Colon (tissue), 2 donors: ENCODE measurements around the gene ADAM20.
"Not testable (repeated sequence)": the region's sequence is repeated elsewhere in the genome, so short reads cannot be mapped to it uniquely, and the experiment has no call there.

ENCODE experiments used
- FAIRE-seq: peaks from 2 replicates; lab custom pipeline; 2012; peaks lifted over from hg19 to GRCh38; lab: Jason Lieb, UNC
- donor health status: control.
- donor health status: control.

The ADAM20 gene

DNA sequence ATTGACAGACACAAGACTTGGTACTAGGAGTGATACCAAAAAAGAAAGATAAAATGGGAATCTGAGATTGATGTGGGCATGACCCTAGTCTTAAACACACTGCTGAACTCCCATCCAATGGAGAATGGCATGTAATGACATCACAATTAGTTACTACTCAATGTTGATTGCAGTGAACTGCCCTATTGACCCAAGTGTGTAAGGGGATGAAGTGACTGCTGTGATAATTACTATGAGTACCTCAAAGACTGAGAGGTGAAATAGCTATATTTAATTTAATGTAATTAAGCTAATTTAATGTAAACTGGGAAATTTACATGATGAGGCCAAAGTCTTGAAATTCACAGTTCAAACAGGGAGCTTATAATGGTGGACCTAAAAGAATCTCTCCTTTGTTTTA lies at the start of gene ADAM20:
Gene ADAM20, minus strand, starts transcription at position 101 of the 400 bp plus-strand sequence. CDS start 10,247 bp downstream, outside the sequence.
- no peak for FAIRE-seq

DNA sequence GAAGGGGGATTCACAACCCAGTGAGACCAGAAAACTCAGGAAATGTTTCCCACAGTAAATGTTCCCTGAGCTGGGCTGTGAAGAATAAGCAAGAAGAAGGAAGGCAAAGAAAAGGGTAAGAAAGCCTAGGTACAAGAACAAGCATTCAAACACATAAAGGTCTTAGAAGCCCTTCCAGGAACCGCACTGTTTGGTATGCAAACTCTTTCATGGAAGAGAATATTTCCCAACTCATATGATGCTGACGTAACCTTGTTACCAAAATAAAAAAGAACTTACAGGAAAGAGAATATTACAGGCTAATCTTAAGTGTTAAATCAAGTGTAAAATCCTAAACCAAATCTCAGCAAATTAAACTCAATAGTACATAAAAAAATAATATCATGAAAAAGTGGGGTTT lies 42.1 kb upstream of the ADAM20 start:
- no peak for FAIRE-seq

DNA sequence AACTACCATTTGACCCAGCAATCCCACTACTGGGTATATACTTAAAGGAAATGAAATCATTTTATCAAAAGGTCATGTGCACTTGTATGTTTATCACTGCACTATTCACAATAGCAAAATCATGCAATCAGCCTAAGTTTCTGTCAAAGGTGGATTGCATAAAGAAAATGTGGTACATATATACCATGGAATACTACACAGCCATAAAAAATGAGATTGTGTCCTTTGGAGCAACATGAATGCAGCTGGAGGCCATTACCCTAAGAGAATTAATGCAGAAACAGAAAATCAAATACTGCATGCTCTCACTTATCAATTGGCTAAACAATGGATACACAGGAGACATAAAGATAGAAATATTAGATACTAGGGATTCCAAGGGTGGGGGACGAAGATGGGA lies 38.2 kb upstream of the ADAM20 start:
- FAIRE-seq = no peak

DNA sequence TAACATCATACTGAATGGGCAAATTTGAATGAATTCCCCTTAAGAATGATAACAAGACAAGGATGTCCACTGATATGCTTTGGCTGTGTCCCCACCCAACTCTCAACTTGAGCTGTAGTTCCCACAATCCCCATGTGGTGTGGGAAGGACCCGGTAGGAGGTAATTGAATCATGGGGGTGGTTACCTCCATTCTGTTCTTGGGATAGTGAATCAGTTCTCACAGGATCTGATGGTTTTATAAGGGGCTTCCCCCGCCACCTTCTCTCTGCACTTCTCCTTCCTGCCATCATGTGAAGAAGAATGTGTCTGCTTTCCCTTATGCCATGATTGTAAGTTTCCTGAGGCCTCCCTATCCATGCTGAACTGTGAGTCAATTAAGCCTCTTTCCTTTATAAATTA lies 36.3 kb upstream of the ADAM20 start:
- no peak for FAIRE-seq

DNA sequence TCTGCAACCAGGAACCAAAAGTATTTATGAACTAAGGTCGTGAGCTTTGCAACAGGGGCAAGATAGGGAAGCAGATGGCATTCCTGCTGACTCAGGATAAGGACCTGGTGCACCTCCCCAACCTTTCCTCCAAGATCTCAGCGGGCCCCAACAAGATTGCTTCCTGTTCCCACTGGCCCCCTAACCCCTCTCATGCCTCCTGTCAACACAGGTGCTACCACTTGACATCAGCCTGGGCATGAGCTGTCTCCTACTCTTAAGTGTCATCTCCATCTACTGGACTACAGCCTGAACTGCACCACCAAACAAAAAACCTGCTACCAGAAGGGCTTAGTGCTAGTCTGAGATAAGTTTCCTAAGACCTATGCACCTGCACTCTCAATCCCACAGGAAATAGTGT lies 33.0 kb upstream of the ADAM20 start:
- FAIRE-seq = no peak

DNA sequence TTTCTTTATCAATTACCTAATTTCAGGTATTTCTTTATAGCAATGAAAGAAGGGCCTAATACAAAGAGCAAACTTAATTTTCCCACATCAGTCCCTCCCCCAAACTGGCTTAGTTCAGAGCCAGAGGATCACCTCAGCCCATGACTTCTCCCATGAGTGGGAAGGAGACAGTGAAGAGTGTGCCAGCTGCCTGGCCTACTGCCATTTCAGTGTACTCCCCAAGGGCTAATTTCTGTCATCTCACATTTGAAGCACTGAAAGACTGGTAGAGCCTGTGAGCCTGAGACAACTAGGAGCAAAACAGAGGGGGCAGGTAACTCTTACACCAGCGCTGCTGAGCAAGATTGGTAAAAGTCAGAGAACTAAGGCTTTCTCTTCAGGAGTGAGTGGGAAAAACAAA lies 29.1 kb upstream of the ADAM20 start:
- no peak for FAIRE-seq

DNA sequence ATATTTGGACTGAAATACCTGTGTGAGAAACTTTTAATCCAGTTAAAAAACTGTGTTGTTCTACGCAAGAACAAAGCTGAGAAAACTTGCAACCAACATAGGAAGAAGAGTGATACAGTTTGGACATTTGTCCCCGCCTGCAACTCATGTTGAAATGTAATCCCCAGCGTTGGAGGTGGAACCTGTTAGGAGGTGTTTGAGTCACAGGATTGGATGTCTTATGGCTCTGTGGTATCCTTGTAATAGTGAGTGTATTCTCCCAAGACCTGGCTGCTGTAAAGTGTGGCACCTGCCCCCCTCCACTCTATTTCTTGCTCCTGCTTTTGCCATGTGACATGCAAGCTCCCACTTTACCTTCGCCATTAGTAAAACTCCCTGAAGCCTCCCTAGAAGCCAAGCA lies 28.6 kb upstream of the ADAM20 start:
- FAIRE-seq = no peak

DNA sequence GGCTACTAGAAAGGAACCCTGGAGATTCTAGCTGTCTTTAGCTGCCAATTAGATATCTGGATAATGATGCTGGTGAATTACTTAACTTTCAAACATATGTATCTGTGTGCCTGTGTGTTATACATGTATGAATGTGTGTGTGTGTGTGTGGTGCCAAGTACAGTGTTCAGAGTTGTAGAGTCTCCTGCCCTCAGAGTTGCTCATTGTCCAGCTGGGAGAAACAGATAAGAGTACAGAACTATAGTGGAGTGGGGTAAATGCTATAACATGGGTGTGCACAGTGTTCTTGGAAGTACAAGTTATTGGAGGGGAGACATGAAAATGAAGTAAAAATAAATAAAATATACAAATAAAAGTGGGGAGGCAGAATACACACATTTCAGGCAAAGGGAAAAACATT lies 23.6 kb upstream of the ADAM20 start:
- no peak for FAIRE-seq

DNA sequence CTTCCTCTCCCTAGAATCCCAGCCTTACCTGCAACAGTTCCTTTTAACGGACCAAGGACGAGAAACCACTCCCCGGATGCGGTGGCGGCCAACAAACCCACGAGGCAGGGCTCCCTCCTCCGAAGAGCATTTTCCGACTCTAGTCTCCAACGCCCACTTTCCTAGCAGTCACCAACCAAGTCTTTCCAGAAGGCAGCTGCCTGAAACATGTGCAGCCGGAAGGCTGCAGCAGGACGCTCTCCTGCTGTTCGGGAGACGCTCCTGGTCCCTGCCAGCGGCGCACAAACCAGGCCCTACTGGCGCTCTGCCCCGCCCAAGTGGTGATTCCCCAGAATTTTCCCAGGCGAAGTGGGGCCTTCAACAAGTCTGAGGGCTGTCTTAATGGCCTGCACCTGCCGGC lies 21.1 kb upstream of the ADAM20 start:
- FAIRE-seq = no peak

DNA sequence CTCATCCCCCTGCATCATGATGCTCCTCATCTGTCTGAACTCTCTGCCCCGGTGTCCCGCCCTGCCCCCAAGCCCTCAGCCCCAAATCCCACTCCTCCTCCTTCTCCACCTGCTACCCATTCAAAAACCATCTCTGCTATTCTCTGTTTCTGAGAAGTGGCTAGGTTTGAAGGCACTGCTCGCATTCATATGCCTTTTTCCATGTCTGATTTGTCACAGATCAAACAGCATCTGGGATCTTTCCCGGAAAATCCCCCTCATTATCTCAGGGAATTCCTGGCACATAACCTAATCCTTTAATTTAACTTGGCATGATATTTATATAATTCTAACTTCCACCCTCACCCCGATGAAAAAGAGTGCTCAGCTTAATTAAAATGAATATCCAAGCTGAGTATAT lies 3.3 kb upstream of the ADAM20 start:
- FAIRE-seq = no peak

DNA sequence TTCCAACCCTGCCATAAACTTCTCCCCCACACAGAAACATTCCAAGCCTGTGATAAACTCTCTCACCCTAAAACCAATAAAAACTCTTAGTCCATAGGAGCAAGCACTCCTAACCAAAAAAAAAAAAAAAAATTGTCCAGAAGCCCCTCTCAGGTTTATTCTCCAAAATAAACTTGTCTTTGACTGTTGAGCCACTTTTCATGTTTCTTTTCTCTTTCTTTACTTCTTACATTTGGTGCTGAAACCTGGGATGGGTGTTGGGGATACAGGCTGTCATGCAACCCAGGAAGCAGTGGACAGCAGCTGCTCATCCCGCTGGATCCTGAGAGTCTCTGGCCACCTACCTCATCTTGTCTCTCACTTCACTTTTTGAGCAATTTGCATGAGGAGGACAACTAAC lies 2.0 kb upstream of the ADAM20 start:
- no peak for FAIRE-seq

DNA sequence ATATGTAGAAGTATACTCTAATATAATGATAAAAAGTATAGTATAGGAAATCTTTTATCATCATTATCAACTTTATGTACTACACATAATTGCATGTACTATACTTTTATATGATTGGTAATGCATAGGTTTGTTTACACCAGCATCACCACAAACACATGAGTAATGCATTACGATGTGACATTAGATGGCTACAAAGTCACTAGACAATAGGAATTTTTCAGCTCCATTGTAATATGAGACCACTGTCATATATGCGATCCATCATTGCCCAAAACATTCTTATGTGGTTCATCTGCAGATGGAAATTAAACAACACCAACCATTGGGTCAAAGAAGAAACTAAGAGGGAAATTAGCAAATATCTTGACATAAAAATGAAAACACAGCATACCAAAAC lies 4.4 kb downstream of the ADAM20 start:
- no peak for FAIRE-seq

DNA sequence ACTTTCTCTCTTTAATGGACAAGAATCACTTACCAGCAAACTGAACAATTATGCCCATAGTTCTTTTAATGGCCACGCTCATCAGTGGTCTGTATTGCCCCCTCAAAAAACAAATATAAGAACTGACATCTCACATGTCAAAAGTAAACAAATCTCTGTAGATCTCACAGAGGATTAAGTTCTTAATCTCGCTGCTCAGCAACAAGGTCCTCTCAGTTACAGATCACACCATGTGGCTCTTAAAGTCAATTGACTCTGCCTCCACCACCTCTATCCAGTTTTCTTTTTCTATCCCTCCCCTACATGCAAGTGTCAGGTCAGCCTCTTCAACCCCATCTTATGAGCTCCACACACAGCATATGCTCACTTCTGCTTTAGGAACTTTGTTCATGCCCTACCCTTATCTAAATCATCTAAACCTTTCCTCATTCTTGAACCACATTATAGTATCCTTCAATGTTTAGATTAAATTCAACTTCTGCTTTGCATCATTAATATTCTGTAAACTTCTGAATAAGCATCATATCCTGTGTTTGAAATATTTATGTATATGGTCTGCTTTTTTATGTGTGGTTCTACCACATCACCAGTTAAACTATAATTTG lies 7.2 kb downstream of the ADAM20 start:
- FAIRE-seq = no peak

DNA sequence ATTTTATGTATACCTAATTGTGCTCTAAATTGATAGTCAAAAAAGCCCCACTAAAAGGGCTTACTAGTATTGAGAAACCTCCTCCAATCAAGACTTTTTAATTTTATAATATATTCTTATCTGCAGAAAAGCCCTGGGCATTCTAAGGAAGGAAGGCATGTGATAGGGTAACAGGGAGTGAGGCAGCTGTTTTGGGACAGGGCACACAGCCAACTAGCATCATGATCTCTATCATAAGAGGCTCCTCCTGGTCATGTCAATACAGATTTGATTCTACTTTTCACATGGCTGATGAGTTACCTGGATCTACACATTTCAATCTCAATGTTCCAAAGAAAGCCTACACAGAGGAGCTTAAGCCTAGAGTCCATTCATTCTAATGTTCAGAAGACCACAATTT lies 9.1 kb downstream of the ADAM20 start:
- no peak for FAIRE-seq

DNA sequence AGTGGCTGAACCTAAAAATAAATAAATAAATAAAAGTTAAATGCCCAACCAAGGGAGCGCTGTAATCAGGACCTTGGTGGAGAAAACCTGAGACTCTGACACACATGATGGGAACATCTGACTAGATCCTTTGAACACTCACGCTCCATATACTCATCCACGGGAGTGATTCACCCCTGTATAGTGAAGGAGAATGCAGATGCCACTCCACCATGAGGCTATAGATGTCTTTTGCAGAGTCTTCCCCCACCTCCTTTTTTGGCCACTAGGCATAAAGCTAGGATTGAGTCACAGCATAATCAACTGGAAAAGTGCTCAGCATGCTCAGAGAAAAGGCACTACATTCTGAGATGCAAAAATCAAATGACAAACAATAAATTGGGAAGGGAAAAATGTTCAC lies 19.0 kb downstream of the ADAM20 start:
- no peak for FAIRE-seq

DNA sequence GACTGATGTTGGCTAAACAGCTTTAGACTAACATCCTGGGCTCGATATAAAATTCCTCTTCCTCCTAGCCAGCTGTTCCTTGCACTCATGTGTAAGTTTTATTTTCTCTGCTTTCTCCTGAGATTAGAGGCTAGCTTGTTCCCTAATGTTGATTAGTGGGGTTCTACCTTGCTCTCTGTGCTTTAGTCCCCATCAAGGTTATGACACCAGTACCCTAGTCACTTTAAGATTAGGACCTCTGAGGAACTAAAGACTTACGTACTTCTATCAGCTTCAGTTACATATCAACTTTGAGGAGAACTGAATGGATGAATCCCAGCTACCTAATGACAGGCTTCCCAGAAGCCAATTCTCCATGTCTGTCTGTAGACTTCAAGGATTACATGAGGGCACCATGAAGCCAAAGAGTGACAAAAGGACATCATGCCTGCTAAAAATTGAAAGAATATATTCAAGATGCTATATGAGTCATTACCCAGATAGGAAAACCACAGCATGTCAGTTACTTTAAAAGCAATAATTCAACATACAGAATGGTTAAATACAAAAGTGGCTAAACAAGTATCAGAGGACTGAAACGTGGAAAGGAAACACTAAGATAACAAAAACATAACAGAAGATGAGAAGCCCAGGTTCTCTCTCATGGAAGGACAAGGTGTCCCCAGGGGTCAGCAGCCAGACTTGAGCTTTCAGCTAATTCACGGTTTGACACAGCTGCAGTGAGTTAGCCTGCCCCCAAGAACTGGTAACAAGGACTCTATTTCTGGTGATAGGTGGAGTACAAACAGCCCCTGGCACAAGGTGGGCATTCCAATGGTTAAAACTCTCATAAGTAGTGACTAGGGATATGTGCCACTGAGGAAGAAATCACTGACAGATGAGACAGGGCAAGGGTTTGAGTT lies 20.4 kb downstream of the ADAM20 start:
- no peak for FAIRE-seq

DNA sequence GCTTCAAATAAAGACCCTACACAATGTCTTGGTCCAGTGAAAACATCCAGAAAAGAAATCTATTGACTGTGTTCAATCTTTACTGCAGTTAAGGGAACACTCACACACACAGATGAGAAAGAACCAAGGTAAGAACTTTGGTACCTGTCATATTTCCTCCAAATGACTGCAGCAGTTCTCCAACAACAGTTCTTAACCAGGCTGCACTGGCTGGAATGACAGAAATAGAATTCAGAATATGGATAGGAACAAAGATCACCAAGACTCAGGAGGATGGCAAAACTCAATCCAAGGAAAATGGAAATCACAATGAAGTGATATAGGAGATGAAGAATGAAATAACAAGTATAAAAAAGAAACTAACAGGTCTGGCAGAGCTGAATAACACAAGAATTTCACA lies 36.6 kb downstream of the ADAM20 start:
- FAIRE-seq = no peak

DNA sequence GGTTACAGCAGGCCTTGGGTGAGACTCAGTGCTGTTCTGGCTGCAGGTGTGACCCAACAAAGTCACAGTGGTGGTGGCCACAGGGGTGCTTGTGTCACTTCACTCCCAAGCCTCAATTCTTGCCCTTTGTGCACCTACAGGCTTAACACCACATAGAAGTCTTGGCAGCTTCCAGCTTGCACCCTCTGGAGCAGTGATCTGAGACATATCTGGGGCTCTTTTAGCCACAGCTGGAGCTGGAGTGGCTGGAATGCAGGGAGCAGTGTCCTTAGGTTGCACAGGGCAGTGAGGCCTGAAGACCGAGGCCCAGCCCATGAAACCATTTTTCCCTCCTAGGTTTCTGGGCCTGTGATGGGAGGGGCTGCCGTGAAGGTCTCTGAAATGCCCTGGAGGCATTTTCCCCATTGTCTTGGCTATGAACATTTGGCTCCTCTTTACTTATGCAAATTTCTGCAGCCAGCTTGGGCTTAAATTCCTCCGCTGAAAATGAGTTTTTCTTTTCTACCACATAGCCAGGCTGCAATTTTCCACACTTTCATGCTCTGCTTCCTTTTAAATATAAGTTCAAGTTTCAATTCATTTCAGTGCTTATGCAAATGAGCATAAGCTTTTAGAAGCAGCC lies 45.1 kb downstream of the ADAM20 start:
- FAIRE-seq = no peak

DNA sequence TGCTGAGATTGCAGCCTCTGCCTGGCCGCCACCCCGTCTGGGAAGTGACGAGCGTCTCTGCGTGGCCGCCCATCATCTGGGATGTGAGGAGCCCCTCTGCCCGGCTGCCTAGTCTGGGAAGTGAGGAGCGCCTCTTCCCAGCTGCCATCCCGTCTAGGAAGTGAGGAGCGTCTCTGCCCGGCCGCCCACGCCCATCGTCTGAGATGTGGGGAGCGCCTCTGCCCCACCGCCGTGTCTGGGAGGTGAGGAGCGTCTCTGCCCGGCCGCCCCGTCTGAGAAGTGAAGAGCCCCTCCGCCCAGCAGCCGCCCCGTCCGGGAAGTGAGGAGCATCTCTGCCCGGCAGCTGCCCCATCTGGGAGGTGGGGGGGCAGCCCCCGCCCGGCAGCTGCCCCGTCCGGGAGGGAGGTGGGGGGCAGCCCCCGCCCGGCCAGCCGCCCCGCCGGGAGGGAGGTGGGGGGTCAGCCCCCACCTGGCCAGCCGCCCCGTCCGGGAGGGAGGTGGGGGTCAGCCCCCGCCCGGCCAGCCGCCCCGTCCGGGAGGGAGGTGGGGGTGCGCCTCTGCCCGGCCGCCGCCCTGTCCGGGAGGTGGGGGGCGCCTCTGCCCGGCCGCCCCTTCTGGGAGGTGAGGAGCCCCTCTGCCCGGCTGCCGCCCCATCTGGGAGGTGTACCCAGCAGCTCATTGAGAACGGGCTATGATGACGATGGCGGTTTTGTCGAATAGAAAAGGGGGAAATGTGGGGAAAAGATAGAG lies 57.3 kb downstream of the ADAM20 start:
- FAIRE-seq = not testable (repeated sequence)

DNA sequence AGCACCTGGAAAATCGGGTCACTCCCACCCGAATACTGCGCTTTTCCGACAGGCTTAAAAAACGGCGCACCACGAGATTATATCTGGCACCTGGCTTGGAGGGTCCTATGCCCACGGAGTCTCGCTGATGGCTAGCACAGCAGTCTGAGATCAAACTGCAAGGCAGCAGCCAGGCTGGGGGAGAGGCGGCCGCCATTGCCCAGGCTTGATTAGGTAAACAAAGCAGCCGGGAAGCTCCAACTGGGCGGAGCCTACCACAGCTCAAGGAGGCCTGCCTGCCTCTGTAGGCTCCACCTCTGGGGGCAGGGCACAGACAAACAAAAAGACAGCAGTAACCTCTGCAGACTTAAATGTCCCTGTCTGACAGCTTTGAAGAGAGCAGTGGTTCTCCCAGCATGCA lies 59.3 kb downstream of the ADAM20 start:
- FAIRE-seq = not testable (repeated sequence)

DNA sequence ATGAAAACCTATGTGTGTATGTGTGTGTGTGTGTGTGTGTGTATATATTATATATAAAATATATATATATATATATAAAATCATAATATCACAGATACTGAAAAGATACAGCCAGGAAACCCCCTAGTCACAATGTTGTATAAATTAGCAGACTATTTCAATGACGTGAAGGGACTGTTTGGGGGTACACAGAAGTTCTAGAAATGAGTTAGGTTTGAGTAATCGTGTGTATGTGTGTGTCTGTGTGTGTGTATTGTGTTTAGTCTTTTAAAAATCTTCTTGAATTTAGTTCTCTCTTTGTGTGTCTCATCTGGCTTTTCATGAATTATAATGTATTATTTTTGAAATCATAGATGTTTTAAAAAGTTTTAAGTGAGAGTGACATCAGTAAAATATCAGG lies 61.0 kb downstream of the ADAM20 start:
- no peak for FAIRE-seq
